SHP77 (cell line): ENCODE results near the gene ZBTB2.
"Not testable (repeated sequence)": the region's sequence is repeated elsewhere in the genome, so short reads cannot be mapped to it uniquely, and the experiment has no call there.

Source experiments
- DNase-seq, 2 experiments: peaks; one replicate each; lab custom pipeline; 2025; lab: John Stamatoyannopoulos, UW

Gene ZBTB2

GRCh38 chr6:151372164-151372563, 19.2 kb downstream of the ZBTB2 start:
- DNase-seq: no peak

DNA sequence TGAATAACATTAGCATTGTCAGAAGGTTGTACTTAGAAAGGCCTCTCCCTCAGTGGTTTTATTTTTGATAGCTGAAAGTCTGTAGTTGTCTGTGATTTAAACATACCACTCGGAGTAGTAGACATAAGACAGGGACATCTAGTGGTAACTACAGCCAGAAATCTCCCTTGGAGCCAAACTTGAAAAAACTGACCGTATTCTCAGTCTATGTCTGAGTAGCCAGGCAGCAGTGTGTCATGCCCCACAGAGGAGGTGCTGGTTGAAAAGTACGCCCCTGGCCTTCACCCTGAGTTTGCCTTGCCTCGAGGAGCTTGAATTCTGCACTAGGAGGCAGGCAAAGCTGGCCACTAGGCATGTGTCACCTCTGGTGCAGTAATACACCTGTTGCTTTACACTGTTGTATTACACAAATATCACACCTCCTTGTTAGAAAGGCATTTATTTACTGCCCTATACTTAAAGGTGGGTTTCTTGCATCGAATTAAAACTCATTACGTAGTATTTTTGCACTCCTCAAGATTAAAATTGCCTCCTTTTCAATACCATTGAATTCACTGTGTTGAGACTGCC, 20.8 kb downstream of the ZBTB2 start:
- no peak for DNase-seq

GRCh38 chr6:151365233-151365632, 26.1 kb downstream of the ZBTB2 start:
- no peak for DNase-seq

- DNase-seq: no peak
These were observed 31.9 kb downstream of the ZBTB2 start for GRCh38 chr6:151359486-151359885.

DNA sequence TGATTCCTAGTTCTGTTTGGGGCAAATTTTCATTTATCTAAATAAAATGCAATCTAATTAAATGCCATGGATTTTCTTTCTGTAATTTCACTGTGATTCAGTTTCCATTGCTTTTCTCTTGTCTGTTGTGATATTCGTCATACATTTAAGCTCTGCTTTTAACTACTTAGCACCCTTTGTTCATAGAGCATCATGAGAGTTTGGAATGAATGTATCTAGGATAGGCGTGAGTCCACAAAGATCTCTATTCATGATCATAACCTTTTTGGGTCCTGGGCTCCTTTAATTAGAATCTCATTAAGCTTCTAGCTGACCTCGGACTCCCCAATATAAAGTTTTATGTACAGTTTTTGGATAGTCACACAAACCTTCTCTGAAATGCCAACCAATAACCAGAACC, 32.9 kb downstream of the ZBTB2 start:
- DNase-seq: no peak

- DNase-seq: no peak
These were observed 33.5 kb downstream of the ZBTB2 start for GRCh38 chr6:151357758-151358436.

DNA sequence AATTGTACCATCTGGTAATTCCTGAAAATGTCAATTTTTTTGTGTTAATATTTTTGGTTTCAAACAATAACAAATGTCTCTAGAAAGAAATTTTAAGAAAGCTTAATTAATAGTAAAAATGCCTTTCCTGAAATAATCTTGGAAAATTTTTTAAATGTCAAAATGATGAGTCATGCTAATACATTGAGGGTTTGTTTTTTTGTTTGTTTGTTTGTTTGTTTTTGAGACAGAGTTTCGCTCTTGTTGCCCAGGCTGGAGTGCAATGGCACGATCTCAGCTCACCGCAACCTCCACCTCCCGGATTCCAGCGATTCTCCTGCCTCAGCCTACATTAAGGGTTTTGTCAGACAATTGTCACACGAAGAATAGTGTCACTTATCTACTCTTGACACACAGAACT, 34.4 kb downstream of the ZBTB2 start:
- DNase-seq: not testable (repeated sequence)

- no peak for DNase-seq
These were observed 37.6 kb downstream of the ZBTB2 start for GRCh38 chr6:151353795-151354194.

GRCh38 chr6:151352410-151353396, 38.7 kb downstream of the ZBTB2 start:
- no peak for DNase-seq

DNA sequence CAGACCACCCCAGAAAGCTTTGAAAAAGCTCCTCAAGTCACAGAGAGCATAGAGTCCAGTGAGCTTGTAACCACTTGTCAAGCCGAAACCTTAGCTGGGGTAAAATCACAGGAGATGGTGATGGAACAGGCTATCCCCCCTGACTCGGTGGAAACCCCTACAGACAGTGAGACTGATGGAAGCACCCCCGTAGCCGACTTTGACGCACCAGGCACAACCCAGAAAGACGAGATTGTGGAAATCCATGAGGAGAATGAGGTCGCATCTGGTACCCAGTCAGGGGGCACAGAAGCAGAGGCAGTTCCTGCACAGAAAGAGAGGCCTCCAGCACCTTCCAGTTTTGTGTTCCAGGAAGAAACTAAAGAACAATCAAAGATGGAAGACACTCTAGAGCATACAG, 39.6 kb downstream of the ZBTB2 start:
- no peak for DNase-seq

DNA sequence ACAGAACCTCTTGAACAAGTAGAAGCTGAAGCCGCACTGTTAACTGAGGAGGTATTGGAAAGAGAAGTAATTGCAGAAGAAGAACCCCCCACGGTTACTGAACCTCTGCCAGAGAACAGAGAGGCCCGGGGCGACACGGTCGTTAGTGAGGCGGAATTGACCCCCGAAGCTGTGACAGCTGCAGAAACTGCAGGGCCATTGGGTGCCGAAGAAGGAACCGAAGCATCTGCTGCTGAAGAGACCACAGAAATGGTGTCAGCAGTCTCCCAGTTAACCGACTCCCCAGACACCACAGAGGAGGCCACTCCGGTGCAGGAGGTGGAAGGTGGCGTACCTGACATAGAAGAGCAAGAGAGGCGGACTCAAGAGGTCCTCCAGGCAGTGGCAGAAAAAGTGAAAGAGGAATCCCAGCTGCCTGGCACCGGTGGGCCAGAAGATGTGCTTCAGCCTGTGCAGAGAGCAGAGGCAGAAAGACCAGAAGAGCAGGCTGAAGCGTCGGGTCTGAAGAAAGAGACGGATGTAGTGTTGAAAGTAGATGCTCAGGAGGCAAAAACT, 40.1 kb downstream of the ZBTB2 start:
- no peak for DNase-seq

DNA sequence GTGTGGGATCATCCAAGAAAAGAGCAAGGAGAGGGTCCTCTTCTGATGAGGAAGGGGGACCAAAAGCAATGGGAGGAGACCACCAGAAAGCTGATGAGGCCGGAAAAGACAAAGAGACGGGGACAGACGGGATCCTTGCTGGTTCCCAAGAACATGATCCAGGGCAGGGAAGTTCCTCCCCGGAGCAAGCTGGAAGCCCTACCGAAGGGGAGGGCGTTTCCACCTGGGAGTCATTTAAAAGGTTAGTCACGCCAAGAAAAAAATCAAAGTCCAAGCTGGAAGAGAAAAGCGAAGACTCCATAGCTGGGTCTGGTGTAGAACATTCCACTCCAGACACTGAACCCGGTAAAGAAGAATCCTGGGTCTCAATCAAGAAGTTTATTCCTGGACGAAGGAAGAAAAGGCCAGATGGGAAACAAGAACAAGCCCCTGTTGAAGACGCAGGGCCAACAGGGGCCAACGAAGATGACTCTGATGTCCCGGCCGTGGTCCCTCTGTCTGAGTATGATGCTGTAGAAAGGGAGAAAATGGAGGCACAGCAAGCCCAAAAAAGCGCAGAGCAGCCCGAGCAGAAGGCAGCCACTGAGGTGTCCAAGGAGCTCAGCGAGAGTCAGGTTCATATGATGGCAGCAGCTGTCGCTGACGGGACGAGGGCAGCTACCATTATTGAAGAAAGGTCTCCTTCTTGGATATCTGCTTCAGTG, 40.8 kb downstream of the ZBTB2 start:
- no peak for DNase-seq

GRCh38 chr6:151349651-151350270, 41.6 kb downstream of the ZBTB2 start:
- no peak for DNase-seq

DNA sequence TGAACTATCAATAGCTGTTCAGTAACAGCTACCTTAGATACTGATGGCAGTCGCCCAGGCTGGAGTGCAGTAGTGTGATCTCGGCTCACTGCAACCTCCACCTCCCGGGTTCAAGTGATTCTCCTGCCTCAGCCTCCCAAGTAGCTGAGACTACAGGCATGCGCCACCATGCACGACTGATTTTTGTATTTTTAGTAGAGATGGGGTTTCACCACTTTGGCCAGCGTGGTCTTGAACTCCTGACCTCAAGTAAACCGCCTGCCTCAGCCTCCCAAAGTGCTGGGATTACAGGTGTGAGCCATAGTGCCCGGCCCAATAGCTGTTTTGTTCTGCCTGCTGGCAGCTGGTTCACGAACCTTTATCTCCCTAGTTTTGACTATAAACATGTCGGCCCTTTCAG, 48.6 kb downstream of the ZBTB2 start:
- DNase-seq: not testable (repeated sequence)

DNA sequence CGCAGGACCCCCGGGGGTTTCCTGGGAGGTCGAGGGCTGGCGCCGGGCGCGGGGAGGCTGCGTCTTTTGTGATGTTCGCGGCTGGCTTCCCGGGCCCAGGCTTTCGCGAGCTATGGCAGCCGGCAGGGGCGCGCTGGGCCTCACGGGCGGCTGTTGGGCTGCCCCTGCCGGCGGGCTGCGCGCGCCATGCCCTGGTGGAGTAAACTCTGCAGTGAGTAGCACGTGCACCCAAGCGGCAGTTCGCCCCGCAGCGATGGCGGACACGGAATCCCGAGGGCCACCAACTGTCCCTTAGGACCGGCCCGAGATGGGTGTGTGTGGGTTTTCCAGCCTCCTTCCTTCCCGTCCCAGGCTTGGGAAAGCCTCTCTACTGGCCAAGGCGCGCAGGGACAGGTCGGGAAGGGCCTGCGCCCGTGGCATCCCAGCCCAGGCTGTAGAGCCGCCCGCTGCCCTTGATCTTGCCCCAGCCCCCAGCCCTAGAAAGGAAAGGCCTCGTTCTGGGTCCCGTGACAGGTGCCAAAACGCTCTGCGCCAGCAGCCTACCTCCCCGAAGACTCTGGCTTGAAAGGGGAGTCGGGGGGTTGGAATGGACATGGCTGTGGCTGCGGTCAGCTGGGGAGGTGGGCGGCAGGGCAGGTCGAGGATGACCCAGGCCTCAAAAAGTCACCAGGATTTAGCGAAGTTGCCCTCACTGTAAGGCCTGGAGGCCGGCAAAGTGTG, 49.7 kb downstream of the ZBTB2 start:
- no peak for DNase-seq

- no peak for DNase-seq
These were observed 51.0 kb downstream of the ZBTB2 start for GRCh38 chr6:151340219-151340978.

- no peak for DNase-seq
These were observed 52.0 kb downstream of the ZBTB2 start for GRCh38 chr6:151339369-151339768.

GRCh38 chr6:151338651-151339200, 52.6 kb downstream of the ZBTB2 start:
- no peak for DNase-seq

DNA sequence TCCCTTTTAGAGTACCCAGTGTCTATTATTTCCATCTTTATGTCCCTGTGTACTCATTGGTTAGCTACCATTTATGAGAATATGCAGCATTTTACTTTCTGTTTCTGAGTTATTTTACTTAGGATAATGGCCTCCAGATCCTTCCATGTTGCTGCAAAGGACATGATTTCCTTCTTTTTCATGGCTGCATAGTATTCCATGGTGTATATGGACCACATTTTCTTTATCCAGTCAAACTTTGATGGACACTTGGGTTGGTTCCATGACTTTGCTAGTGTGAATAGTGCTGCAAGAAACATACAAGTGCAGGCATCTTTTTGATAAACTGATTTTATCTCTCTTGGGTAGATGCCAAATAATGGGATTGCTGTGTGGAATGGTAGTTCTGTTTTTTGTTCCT, 55.4 kb downstream of the ZBTB2 start:
- DNase-seq: no peak
